IPS-NIHi7 (cell line): ENCODE results near the gene SSR3.
"Not testable (repeated sequence)": the region's sequence is repeated elsewhere in the genome, so short reads cannot be mapped to it uniquely, and the experiment has no call there.

ENCODE experiments used
- DNase-seq: peaks from one replicate; pipeline ENCODE4 v3.0.0; 2012; ENCODE audit warnings: mixed read lengths; ENCODE audit errors: extremely low spot score

SSR3 gene

GRCh38 chr3:156576051-156576450 lies 21.1 kb upstream of the SSR3 start:
- no peak for DNase-seq

- DNase-seq = no peak
These were observed 20.7 kb upstream of the SSR3 start for GRCh38 chr3:156575641-156576040.

GRCh38 chr3:156569881-156570280 lies 15.0 kb upstream of the SSR3 start:
- DNase-seq = not testable (repeated sequence)

GRCh38 chr3:156569016-156569415 lies 14.1 kb upstream of the SSR3 start:
- DNase-seq = not testable (repeated sequence)

DNA sequence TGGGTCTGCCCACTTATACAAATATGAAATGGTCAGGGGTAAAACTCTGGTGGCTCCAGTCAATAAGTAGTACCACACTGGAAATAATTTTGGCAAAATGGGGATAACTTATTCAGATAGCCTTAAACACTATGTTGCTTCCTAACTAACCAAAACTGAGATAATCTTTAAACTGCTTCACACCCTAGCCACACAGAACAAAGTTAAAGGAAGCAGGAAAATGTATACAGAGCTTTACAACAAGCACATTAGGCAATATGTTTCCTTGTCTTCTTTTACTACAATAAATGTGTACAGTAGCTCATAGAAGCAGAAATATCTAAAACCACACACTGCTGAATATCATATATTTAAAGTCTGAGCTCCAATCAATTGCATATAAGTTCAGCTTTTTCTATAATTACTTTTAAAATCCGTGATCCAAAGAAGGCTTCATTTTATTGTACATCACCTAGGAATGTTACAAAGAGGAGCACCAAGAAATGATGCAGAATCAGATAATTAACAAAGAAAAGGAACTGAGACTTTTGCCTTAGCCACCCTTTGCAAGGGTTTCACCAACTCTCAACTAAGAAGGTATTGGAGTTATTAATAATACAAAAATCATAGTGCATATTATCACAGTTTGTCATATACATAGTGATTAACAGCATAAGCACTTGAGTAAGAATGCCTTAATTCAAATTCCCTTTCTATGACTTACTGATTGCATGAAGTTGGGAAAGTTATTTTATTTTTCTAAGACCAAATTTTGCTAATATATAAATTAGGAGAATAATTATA lies 9.2 kb upstream of the SSR3 start:
- DNase-seq = no peak

- DNase-seq = not testable (repeated sequence)
These were observed 7.6 kb upstream of the SSR3 start for GRCh38 chr3:156562486-156562885.

GRCh38 chr3:156561533-156561932 lies 6.6 kb upstream of the SSR3 start:
- DNase-seq = no peak

DNA sequence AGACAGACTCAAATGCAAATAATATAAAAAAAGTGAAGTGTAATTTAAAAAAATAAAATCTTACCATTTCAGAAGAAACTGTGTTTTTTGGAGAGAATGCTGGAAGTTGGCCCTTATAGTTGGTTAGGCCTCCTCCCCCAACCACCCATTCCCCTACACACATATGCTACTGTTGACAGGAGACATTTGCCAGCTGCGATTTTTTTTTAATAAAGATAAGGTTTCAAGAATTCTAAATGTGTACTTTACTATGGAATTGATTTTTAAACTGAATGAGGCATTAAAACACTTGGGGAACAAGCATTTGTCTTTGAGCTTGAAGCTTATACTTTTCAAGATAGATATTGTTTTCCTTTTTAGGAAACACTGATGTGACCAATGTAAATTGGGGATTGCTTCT lies 4.4 kb upstream of the SSR3 start:
- no peak for DNase-seq

DNA sequence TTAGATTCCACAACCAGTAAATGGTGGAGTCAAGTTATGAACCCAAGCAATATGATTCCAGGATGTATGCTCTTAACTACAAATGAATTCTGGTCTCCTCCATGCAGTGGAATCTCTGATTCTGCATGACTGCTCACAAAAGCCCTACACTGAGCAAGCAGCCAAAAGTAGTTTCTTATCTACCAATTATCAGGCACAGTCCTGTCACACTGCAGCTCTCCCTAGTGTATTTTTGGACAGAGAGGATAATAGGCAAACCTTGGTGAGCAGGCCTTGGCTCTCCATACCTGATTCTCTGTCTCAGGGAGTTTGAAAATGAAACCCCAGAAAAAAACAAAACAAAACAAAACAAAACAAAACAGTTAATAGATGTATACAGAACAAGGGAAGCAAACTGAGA lies 3.5 kb upstream of the SSR3 start:
- DNase-seq = no peak

- DNase-seq = no peak
These were observed 439 bp downstream of the SSR3 start for GRCh38 chr3:156554515-156554841.

DNA sequence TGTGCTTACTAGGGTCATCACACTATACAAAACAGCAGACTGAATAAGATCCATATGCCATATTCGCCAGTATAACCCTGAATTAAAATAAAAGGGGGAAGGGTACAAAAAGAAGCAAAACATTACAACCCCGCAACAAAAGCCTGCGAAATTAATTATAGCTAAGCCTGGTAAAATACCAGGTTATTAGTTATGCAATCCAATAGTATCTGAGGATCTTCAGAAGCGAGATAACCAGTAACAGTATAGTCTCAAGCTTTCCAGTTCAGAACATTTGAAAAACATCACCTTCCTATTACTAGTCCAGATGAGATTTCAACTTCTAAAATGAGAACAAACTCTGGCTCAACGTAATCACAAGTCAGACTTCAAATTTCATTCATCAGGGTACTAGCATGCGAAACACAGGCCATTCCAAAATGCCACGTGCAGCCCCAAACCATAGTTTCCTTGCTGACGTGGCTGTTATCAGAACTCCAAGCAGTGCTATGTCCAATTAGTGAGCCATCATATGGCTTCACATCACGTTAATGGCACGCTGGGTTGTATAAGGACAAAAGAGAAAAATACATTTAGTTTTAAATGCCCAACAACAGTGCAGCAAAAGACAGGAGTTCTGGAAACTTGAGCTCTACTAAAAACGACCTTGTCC lies 1.1 kb downstream of the SSR3 start:
- DNase-seq = no peak

DNA sequence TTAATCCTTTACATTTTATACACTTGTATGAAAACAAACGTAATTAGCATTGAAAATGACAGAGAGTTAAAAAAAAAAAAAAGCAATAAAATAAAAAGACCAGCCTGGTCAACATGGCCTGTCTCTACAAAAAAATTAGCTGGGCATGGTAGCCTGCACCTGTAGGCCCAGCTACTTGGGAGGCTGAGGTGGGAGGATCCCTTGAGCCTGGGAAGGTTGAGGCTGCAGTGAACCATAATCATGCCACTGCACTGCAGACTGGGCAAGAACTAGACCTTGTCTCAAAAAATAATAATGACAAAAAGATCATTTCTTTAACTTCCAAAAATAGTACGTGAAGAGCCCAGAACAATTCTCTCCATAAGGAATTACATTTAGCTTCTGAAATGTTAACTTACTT lies 1.9 kb downstream of the SSR3 start:
- DNase-seq = no peak

DNA sequence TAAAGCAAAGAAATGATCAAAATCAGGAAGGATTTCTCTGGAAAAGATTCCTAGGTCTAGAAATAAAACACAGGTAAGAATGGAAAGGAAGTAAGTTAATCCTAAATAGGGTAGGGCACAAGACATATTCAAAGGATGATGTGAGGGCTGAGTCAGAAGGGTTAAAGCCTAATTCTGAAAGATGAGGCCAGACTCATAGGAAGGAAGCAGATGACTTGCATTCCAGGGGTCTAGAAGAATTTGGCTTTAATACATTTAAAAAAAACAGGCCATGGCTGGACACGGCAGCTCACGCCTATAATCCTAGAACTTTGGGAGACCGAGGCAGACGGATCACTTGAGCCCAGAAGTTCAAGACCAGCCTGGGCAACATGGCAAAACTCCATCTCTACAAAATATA lies 3.2 kb downstream of the SSR3 start:
- no peak for DNase-seq

- no peak for DNase-seq
These were observed 3.7 kb downstream of the SSR3 start for GRCh38 chr3:156551261-156551660.

GRCh38 chr3:156548902-156549301 lies 6.0 kb downstream of the SSR3 start:
- no peak for DNase-seq

DNA sequence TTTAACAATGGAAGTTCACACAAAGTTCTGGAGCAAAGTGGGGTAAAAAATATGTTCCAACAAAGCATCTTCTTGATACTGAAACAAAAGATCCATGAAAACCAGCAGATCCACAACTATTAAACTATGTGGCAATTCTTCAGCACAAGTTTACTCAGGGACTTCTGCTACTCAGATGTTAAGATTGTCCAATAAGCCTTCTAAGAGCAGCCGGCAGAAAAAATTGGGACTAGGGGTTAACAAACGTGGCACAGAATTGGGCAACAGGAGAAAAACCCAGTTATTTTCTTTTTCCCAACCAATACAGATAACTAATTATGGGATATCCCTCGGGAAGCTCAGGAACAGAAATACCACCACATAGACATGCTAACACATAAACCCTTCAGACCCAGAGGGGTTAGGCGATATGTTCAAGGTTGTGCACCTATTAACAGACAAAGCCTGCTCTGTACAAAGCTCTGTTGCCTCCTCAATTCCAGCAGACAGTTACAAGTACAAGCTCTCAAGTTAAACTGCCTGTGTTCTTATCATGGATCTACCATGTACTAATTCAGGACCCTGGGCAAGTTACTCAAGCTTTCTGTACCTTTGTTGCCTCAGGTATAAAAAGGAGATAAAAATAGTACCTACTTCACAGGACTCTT lies 6.8 kb downstream of the SSR3 start:
- no peak for DNase-seq

DNA sequence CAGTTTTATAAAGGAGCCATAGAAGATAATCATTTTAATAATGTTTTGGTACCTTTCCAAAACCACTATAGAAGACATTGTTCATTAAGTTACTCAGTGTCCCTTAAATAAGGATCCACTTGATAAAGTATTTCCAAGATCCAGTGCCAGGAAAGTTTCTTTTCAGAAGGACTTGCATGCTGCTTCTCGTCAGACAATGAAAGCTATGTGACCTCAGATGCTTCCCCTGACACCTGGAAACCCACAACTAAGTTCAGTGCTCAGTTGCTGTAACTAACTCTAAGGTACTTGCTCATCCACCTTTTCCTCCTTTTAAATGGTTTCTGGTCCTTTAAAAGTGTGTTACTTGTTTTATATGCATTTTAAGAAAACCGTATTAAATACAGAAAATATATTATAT lies 7.3 kb downstream of the SSR3 start:
- DNase-seq = no peak

DNA sequence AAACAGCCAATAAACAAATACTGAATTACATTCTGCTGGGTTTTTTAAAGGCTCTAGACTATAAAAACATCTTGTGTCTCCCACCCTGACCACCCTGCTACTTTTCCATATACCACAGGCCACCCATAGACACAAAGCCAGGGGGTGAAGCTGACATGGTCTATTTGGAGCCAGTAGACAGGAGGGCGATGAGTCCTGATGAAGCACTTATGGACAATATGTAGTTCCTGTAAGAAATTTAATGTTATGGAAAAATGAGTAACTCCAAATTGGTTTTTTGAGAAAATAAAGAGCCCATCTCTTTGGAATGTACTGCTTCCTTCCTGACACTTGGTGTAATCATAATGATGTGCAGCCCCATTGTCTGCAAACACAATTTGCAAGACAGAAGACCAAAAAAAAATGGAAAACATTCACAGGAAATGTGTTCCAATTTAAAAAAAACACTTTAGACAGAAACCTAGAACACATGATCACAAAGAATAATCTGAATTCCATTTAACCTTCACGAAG lies 11.8 kb downstream of the SSR3 start:
- DNase-seq = no peak

GRCh38 chr3:156542101-156543042 lies 12.5 kb downstream of the SSR3 start:
- no peak for DNase-seq

DNA sequence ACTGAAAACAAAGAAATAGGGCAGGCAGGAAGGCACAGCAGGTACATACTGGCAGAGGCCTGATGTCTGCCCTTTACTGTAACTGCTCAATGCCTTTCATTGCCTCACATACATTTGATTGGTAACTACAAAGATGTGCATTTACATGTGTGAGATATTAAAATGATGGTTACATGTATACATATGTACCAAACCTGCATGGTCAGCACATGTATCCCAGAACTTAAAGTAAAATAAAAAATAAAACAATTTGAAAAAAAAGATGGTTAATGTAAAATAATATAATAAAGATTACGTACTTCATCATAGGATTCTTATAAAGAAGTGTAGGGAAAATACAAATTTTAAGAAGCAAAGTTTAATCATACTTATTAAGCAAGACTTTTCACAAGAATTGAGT lies 15.1 kb downstream of the SSR3 start:
- DNase-seq = no peak

- no peak for DNase-seq
These were observed 15.9 kb downstream of the SSR3 start for GRCh38 chr3:156539051-156539450.
